HepG2 (cell line): ENCODE data around the gene PANK1. TPM values are rescaled to one million over a fixed set of nuclear protein-coding genes. Genes with fewer than 3 reads are reported as not detected.

Experiments
- ATAC-seq: fragments of 200-7000 bp; cut with Tn5 transposase; 3 replicates; pipeline ENCODE4 v1.9.1; 2020; ENCODE audit warnings: mild to moderate bottlenecking, moderate library complexity
- BruUV-seq: library from RNA; stranded (reverse); fragments of 400-500 nt; replicated peaks from 2 replicates; lab custom pipeline; 2021; lab: Mats Ljungman, UMichigan
- CTCF ChIA-PET: fragments of 300-600 bp; formaldehyde crosslinking; extraction: SDS; loops from one replicate; lab custom pipeline; 2021; ENCODE audit warnings: low total read pairs, inconsistent platforms, low intra/inter-chr PET ratio; lab: Yijun Ruan, JAX
- POLR2A ChIA-PET: fragments of 350-600 bp; sonication (Branson Sonifier 250); formaldehyde crosslinking; loops from one replicate; lab custom pipeline; 2020; ENCODE audit warnings: antibody characterized with exemption, inconsistent platforms; lab: Yijun Ruan, JAX
- DNase-seq: peaks from one replicate; pipeline ENCODE4 v3.0.0-alpha.2; 2015; ENCODE audit warnings: low spot score
- FAIRE-seq: peaks from 3 replicates; lab custom pipeline; 2011; peaks lifted over from hg19 to GRCh38; lab: Jason Lieb, UNC
- H2AFZ ChIP-seq: one replicate; pipeline ENCODE4 v1.6.1; 2011; ENCODE audit warnings: low read length, inconsistent platforms
- H3K27ac ChIP-seq: fragments of 300-600 bp; 3 replicates; pipeline ENCODE4 v1.8.0; 2011; ENCODE audit warnings: mixed run types, mild to moderate bottlenecking, mixed read lengths, low read length, inconsistent platforms; ENCODE audit not compliant: insufficient read depth; ENCODE audit errors: extremely low read length
- H3K27me3 ChIP-seq, 2 experiments: fragments of 200-600 bp in 1 of 2; 2 replicates in 1 of 2; 3 replicates in 1 of 2; pipeline versions ENCODE4 v1.6.0 to v1.8.0; 2011; ENCODE audit warnings: low read length in 2 of 2, mild to moderate bottlenecking in 2 of 2, moderate library complexity in 2 of 2, inconsistent platforms in 1 of 2; ENCODE audit not compliant: insufficient read depth in 2 of 2, control insufficient read depth in 1 of 2
- H3K36me3 ChIP-seq, 2 experiments: fragments of 200-600 bp in 1 of 2; replicated peaks in 1 of 2; 2 replicates in 1 of 2; 3 replicates in 1 of 2; pipeline versions ENCODE4 v1.5.1 to v1.8.0; 2011; ENCODE audit warnings: low read length in 2 of 2, inconsistent platforms in 1 of 2; ENCODE audit not compliant: insufficient read depth in 2 of 2, control insufficient read depth in 1 of 2
- H3K4me1 ChIP-seq: 2 replicates; pipeline ENCODE4 v1.5.1; 2012; ENCODE audit warnings: low read length, inconsistent platforms; ENCODE audit not compliant: insufficient read depth
- H3K4me2 ChIP-seq: 2 replicates; pipeline ENCODE4 v1.6.0; 2011; ENCODE audit warnings: low read depth, low read length, inconsistent platforms
- H3K4me3 ChIP-seq, 3 experiments: fragments of 200-600 bp in 1 of 3; sonication (generic), shearing (Covaris generic) in 1 of 3; replicated peaks in 1 of 3; 2 replicates each; pipeline ENCODE4 v1.5.1; 2011 to 2016; ENCODE audit warnings: low read length in 3 of 3, inconsistent platforms in 2 of 3, low read depth in 2 of 3, mild to moderate bottlenecking in 2 of 3, control low read depth in 1 of 3, mixed read lengths in 1 of 3; ENCODE audit not compliant: insufficient read depth in 1 of 3
- H3K79me2 ChIP-seq: one replicate; pipeline ENCODE4 v1.6.1; 2011; ENCODE audit warnings: low read length, inconsistent platforms; ENCODE audit not compliant: insufficient read depth
- H3K9ac ChIP-seq: 2 replicates; pipeline ENCODE4 v1.6.0; 2011; ENCODE audit warnings: mild to moderate bottlenecking, low read depth, low read length, inconsistent platforms; ENCODE audit not compliant: insufficient read depth
- H3K9me3 ChIP-seq: 2 replicates; pipeline ENCODE4 v1.5.1; 2012; ENCODE audit warnings: mild to moderate bottlenecking, low read length
- H4K20me1 ChIP-seq: 2 replicates; pipeline ENCODE4 v1.6.0; 2011; ENCODE audit warnings: inconsistent platforms, mild to moderate bottlenecking, low read length, moderate library complexity; ENCODE audit not compliant: insufficient read depth
- ARID2 ChIP-seq: sonication (generic); formaldehyde crosslinking; IDR thresholded peaks from 2 replicates; pipeline ENCODE4 v1.8.1; 2022; ENCODE audit warnings: mild to moderate bottlenecking, missing genetic modification reagents, borderline replicate concordance
- BORCS8-MEF2B ChIP-seq: sonication (generic); formaldehyde crosslinking; IDR thresholded peaks from 2 replicates; pipeline ENCODE4 v1.8.0; 2022; ENCODE audit warnings: mild to moderate bottlenecking, missing genetic modification reagents
- HCFC1 ChIP-seq: fragments of 150-350 bp; IDR thresholded peaks from 2 replicates; pipeline ENCODE4 v1.6.1; 2014; ENCODE audit warnings: low read depth, low read length
- HIC2 ChIP-seq: sonication (generic); formaldehyde crosslinking; IDR thresholded peaks from 2 replicates; pipeline ENCODE4 v1.9.0; 2022; ENCODE audit warnings: low read depth, missing genetic modification reagents
- HNF4G ChIP-seq, 2 experiments: sonication (generic) in 1 of 2; formaldehyde crosslinking in 1 of 2; IDR thresholded peaks; 2 replicates each; pipeline versions ENCODE4 v1.4.0 to v1.6.1; 2011 to 2020; ENCODE audit warnings: borderline replicate concordance in 2 of 2, low read depth in 2 of 2, mild to moderate bottlenecking in 2 of 2, low read length in 1 of 2, missing genetic modification reagents in 1 of 2, moderate library complexity in 1 of 2
- KLF11 ChIP-seq: IDR thresholded peaks from 2 replicates; pipeline ENCODE4 v1.6.1; 2016; ENCODE audit warnings: missing compliant biosample characterization
- MTA3 ChIP-seq: sonication (generic); formaldehyde crosslinking; IDR thresholded peaks from 2 replicates; pipeline ENCODE4 v1.4.0; 2020; ENCODE audit warnings: missing genetic modification reagents
- NCOA2 ChIP-seq: sonication (generic); formaldehyde crosslinking; IDR thresholded peaks from 2 replicates; pipeline ENCODE4 v1.8.0; 2022; ENCODE audit warnings: inconsistent platforms
- NFYC ChIP-seq: IDR thresholded peaks from 2 replicates; pipeline ENCODE4 v1.6.1; 2016; ENCODE audit warnings: missing genetic modification reagents, missing compliant biosample characterization
- PLRG1 ChIP-seq: fragments of 450-650 bp; conservative IDR thresholded peaks from 2 replicates; pipeline ENCODE4 v1.6.1; 2016
- RNF2 ChIP-seq: fragments of 450-650 bp; conservative IDR thresholded peaks from 2 replicates; pipeline ENCODE4 v1.6.1; 2016; ENCODE audit warnings: low read depth
- SP5 ChIP-seq: IDR thresholded peaks from 2 replicates; pipeline ENCODE4 v1.6.1; 2016; ENCODE audit warnings: low read depth, borderline replicate concordance
- ZBTB26 ChIP-seq: IDR thresholded peaks from 2 replicates; pipeline ENCODE4 v1.6.1; 2016; ENCODE audit warnings: missing compliant biosample characterization, missing genetic modification reagents, borderline replicate concordance
- ZFAT ChIP-seq: sonication (generic); formaldehyde crosslinking; conservative IDR thresholded peaks from 2 replicates; pipeline ENCODE4 v1.8.1; 2023; ENCODE audit warnings: missing genetic modification reagents, inconsistent platforms
- ZNF484 ChIP-seq: sonication (generic); formaldehyde crosslinking; IDR thresholded peaks from 2 replicates; pipeline ENCODE4 v1.5.1; 2020; ENCODE audit warnings: mild to moderate bottlenecking, low read depth, missing genetic modification reagents, borderline replicate concordance
- ZNF543 ChIP-seq: sonication (generic); formaldehyde crosslinking; IDR thresholded peaks from 2 replicates; pipeline ENCODE4 v1.4.0; 2020; ENCODE audit warnings: mild to moderate bottlenecking, missing genetic modification reagents
- ZNF709 ChIP-seq: sonication (generic); formaldehyde crosslinking; IDR thresholded peaks from 2 replicates; pipeline ENCODE4 v1.5.0; 2020; ENCODE audit warnings: mild to moderate bottlenecking, missing genetic modification reagents
- ZNF749 ChIP-seq: sonication (generic); formaldehyde crosslinking; IDR thresholded peaks from 2 replicates; pipeline ENCODE4 v1.8.0; 2022; ENCODE audit warnings: mild to moderate bottlenecking, missing genetic modification reagents, moderate library complexity, borderline replicate concordance
- ZSCAN12 ChIP-seq: sonication (generic); formaldehyde crosslinking; IDR thresholded peaks from 2 replicates; pipeline ENCODE4 v1.9.0; 2021; ENCODE audit warnings: mild to moderate bottlenecking, missing genetic modification reagents
- WGBS: methylation state at CpG from one replicate; pipeline ENCODE4 v1.1.6; 2017; ENCODE audit warnings: low lambda C conversion rate; 5-methylcytosine and 5-hydroxymethylcytosine counted together
- in situ Hi-C: cut with HindIII; loops from 2 replicates; pipeline ENCODE4 v1.10.0; 2017; ENCODE audit warnings: low pct_unique_long_range_greater_than_20kb; ENCODE audit not compliant: extremely low pct_ligation_motif_present
- intact Hi-C: fragments of 100-400 bp; cut with micrococcal nuclease; formaldehyde crosslinking; loops from one replicate; pipeline ENCODE4 v1.10.0; 2022; ENCODE audit not compliant: unreplicated experiment
- polyA plus RNA-seq, 8 experiments: library from polyadenylated mRNA; depleted of rRNA in 3 of 8; stranded (reverse) in 7 of 8; unstranded in 1 of 8; fragments of >200 nt; fragmentation: Illumina TruSeq in 4 of 8; extraction: Trizol in 4 of 8; gene quantifications; 2 replicates each; pipeline versions ENCODE4 v1.2.1 to v1.2.3, GENCODE V29; 2011 to 2016; ENCODE audit warnings: low read depth in 4 of 8, missing spikeins in 1 of 8, mixed read lengths in 1 of 8; ENCODE audit not compliant: insufficient read depth in 1 of 8
- total RNA-seq, 5 experiments: library from RNA; depleted of rRNA; stranded (reverse); fragments of >200 nt; fragmentation: Illumina TruSeq; extraction: Trizol; gene quantifications; 2 replicates each; pipeline ENCODE4 v1.2.3, GENCODE V29; 2016; ENCODE audit warnings: low read depth in 1 of 5

PANK1 gene
- total and polyA plus RNA-seq, 2 of the 13 experiments (the other 11 are each of a cell fraction or from before 2014, with no cell fraction given): 18.2 to 33.3 TPM

GRCh38 chr10:89651916-89652573 lies 7.0 kb upstream of the PANK1 start:
- intact Hi-C loops (no loop called here), in situ Hi-C loops (no loop called here)
- Histone ChIP-seq H4K20me1 (no peaks in the 10 kb centered on the region), H3K4me1 (peaks cover 46% of the 10 kb centered on the region), H3K79me2 (no peaks in the 10 kb centered on the region), H3K4me2 (no peak overlapping the region), H3K9me3 (peaks cover 20% of the 10 kb centered on the region)
- DNase-seq: no peak
- CTCF ChIA-PET: no interaction called here
- TF ChIP-seq ZSCAN12 (CRISPR knock-in tag): no peak
- no peak for TF ChIP-seq ZNF749 (CRISPR knock-in tag)
- TF ChIP-seq SP5 (CRISPR knock-in tag): no peak
- no peak for TF ChIP-seq ZNF709 (CRISPR knock-in tag)
- TF ChIP-seq ZBTB26 (CRISPR knock-in tag): no peak
- no peak for TF ChIP-seq BORCS8-MEF2B
- no peak for TF ChIP-seq KLF11 (CRISPR knock-in tag)
- TF ChIP-seq RNF2: no peak
- no peak for TF ChIP-seq HIC2 (CRISPR knock-in tag)
- no peak for TF ChIP-seq ZNF484 (CRISPR knock-in tag)
- no peak for TF ChIP-seq ZNF543
- no peak for TF ChIP-seq HNF4G (IDR thresholded peaks at IDR 0.05; ENCODE audit: borderline replicate concordance, low read depth, low read length)
- TF ChIP-seq HNF4G (CRISPR knock-in tag; IDR thresholded peaks at IDR 0.05; ENCODE audit: borderline replicate concordance, low read depth): no peak
- TF ChIP-seq PLRG1: no peak
- TF ChIP-seq NFYC: no peak
- TF ChIP-seq NCOA2: no peak
- TF ChIP-seq HCFC1: no peak
- TF ChIP-seq MTA3 (CRISPR knock-in tag): no peak
- no peak for TF ChIP-seq ARID2 (CRISPR knock-in tag)
- TF ChIP-seq ZFAT (CRISPR knock-in tag): no peak
- TF ChIP-seq, all 625 proteins: peak for 0
- POLR2A ChIA-PET: no interaction called here
- FAIRE-seq (no peak), ATAC-seq (no peak)
- no TSS peak for BruUV-seq
- Histone ChIP-seq H3K36me3 (no peaks in the 10 kb centered on the region; a peak in 1 of 5 replicates), H3K9ac (no peak overlapping the region), H3K27me3 (no peaks in the 10 kb centered on the region), H3K4me3 (no peak overlapping the region), H2AFZ (no peak overlapping the region), H3K27ac (no peak overlapping the region)
- 96% methylated on average over 3 of the region's 3 CpGs for WGBS
